ENCODE results near the gene NR6A1.

Gene NR6A1

GRCh38 chr9:124771021-124771866, at the start of gene NR6A1:
NR6A1 (minus strand) TSS chr9:124771311.
- H3K27me3 ChIP-seq (replicated peaks; ENCODE audit: control insufficient read depth, insufficient read depth, low read length), result no peaks in the 10 kb centered on the region
- TF ChIP-seq, protein P1, sequence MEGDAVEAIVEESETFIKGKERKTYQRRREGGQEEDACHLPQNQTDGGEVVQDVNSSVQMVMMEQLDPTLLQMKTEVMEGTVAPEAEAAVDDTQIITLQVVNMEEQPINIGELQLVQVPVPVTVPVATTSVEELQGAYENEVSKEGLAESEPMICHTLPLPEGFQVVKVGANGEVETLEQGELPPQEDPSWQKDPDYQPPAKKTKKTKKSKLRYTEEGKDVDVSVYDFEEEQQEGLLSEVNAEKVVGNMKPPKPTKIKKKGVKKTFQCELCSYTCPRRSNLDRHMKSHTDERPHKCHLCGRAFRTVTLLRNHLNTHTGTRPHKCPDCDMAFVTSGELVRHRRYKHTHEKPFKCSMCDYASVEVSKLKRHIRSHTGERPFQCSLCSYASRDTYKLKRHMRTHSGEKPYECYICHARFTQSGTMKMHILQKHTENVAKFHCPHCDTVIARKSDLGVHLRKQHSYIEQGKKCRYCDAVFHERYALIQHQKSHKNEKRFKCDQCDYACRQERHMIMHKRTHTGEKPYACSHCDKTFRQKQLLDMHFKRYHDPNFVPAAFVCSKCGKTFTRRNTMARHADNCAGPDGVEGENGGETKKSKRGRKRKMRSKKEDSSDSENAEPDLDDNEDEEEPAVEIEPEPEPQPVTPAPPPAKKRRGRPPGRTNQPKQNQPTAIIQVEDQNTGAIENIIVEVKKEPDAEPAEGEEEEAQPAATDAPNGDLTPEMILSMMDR (IDR thresholded peaks at IDR 0.05; ENCODE audit: insufficient read depth, low read length, poor library complexity, severe bottlenecking), result peak; percentile 21

GRCh38 chr9:124818431-124819281, 47.5 kb upstream of the NR6A1 start:
- Histone ChIP-seq H3K4me3 (replicated peaks; ENCODE audit: low read depth, low read length) (peak overlapping the region; percentile 22), H3K36me3 (ENCODE audit: control insufficient read depth, insufficient read depth, low read length) (no peaks in the 10 kb centered on the region), H3K27me3 (replicated peaks; ENCODE audit: control insufficient read depth, insufficient read depth, low read length) (no peaks in the 10 kb centered on the region)
- TF ChIP-seq, protein P1 (IDR thresholded peaks at IDR 0.05; ENCODE audit: insufficient read depth, low read length, poor library complexity, severe bottlenecking), result no peak
- peak; percentile 56 for DNase-seq (ENCODE audit: extremely low read depth, insufficient read length)

More at GRCh38 chr9:124771021-124771866, at the start of gene NR6A1:
- peak within 1 kb of the TSS; percentile 90 for H3K4me3 ChIP-seq (replicated peaks; ENCODE audit: low read depth, low read length)
- no peaks in the 10 kb centered on the region for H3K36me3 ChIP-seq (ENCODE audit: control insufficient read depth, insufficient read depth, low read length)
- DNase-seq (ENCODE audit: extremely low read depth, insufficient read length), result peak; percentile 96

DNA sequence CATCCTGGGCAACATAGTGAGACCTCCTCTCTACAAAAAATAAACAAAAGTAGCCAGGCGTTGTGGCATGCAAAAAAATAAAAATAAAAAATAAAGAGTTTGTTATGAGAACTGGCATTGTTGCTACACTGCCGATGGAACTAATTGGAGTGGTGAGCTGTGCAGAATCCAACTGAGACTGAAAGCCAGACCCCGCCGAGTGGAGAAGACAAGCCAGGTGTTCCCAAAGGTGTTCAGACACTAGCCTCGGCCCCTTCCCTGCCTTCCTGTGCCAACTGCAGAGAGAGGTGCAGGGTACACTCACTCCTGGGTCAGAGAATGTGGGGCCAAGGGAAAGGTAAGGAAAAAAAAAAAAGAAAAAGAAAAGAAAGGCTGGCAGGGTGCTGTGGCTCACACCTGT, 44.5 kb upstream of the NR6A1 start:
- DNase-seq (ENCODE audit: extremely low read depth, insufficient read length), result no peak
- Histone ChIP-seq H3K27me3 (replicated peaks; ENCODE audit: control insufficient read depth, insufficient read depth, low read length) (no peaks in the 10 kb centered on the region), H3K36me3 (ENCODE audit: control insufficient read depth, insufficient read depth, low read length) (no peaks in the 10 kb centered on the region), H3K4me3 (replicated peaks; ENCODE audit: low read depth, low read length) (no peak overlapping the region)
- TF ChIP-seq, protein P1 (IDR thresholded peaks at IDR 0.05; ENCODE audit: insufficient read depth, low read length, poor library complexity, severe bottlenecking), result no peak

GRCh38 chr9:124814164-124814535, 43.0 kb upstream of the NR6A1 start:
- no peak for DNase-seq (ENCODE audit: extremely low read depth, insufficient read length)

GRCh38 chr9:124813501-124814163, 42.5 kb upstream of the NR6A1 start:
- TF ChIP-seq, protein P1 (IDR thresholded peaks at IDR 0.05; ENCODE audit: insufficient read depth, low read length, poor library complexity, severe bottlenecking), result no peak
- no peak overlapping the region for H3K4me3 ChIP-seq (replicated peaks; ENCODE audit: low read depth, low read length)
- no peaks in the 10 kb centered on the region; the same call in 1 of the 2 replicates for H3K36me3 ChIP-seq (ENCODE audit: control insufficient read depth, insufficient read depth, low read length)
- no peak for DNase-seq (ENCODE audit: extremely low read depth, insufficient read length)
- no peaks in the 10 kb centered on the region for H3K27me3 ChIP-seq (replicated peaks; ENCODE audit: control insufficient read depth, insufficient read depth, low read length)

More at GRCh38 chr9:124814164-124814535, 43.0 kb upstream of the NR6A1 start:
- TF ChIP-seq, protein P1 (IDR thresholded peaks at IDR 0.05; ENCODE audit: insufficient read depth, low read length, poor library complexity, severe bottlenecking), result no peak
- Histone ChIP-seq H3K27me3 (replicated peaks; ENCODE audit: control insufficient read depth, insufficient read depth, low read length) (no peaks in the 10 kb centered on the region), H3K36me3 (ENCODE audit: control insufficient read depth, insufficient read depth, low read length) (no peaks in the 10 kb centered on the region; the same call in 1 of the 2 replicates), H3K4me3 (replicated peaks; ENCODE audit: low read depth, low read length) (no peak overlapping the region)
